GM18505 (cell line): Measurements from ENCODE around the gene MITF.

Experiments used
- ATAC-seq: cut with Tn5 transposase; IDR thresholded peaks from one replicate; pipeline ENCODE4 v1.9.1; 2021; ENCODE audit not compliant: unreplicated experiment
- POLR2A ChIP-seq: IDR thresholded peaks from 4 replicates; pipeline ENCODE4 v1.6.1; 2011; ENCODE audit warnings: borderline replicate concordance; ENCODE audit not compliant: insufficient read depth, insufficient read length; ENCODE audit errors: extremely low read depth

Gene MITF

GRCh38 chr3:69806735-69807438 lies 67.6 kb downstream of the MITF start:
- no peak for ATAC-seq
- no peak for TF ChIP-seq POLR2A

- TF ChIP-seq POLR2A = no peak
- no peak for ATAC-seq
Measured at GRCh38 chr3:69807674-69808073, 68.4 kb downstream of the MITF start.

GRCh38 chr3:69809076-69809835 lies 70.0 kb downstream of the MITF start:
- no peak for ATAC-seq
- no peak for TF ChIP-seq POLR2A

GRCh38 chr3:69811452-69812401 lies 72.5 kb downstream of the MITF start:
- no peak for TF ChIP-seq POLR2A

GRCh38 chr3:69815970-69816369 lies 76.7 kb downstream of the MITF start:
- no peak for ATAC-seq
- no peak for TF ChIP-seq POLR2A

More at GRCh38 chr3:69811452-69812401, 72.5 kb downstream of the MITF start:
- no peak for ATAC-seq

GRCh38 chr3:69817988-69818387 lies 78.7 kb downstream of the MITF start:
- no peak for TF ChIP-seq POLR2A
- no peak for ATAC-seq

- ATAC-seq = no peak
Measured at GRCh38 chr3:69819282-69819681, 80.0 kb downstream of the MITF start.

GRCh38 chr3:69821133-69821532 lies 81.9 kb downstream of the MITF start:
- TF ChIP-seq POLR2A = no peak
- ATAC-seq = no peak

More at GRCh38 chr3:69819282-69819681, 80.0 kb downstream of the MITF start:
- TF ChIP-seq POLR2A = no peak

- TF ChIP-seq POLR2A = no peak
- no peak for ATAC-seq
Measured at GRCh38 chr3:69823743-69824142, 84.5 kb downstream of the MITF start.

- TF ChIP-seq POLR2A = no peak
- no peak for ATAC-seq
Measured at GRCh38 chr3:69825446-69825845, 86.2 kb downstream of the MITF start.

GRCh38 chr3:69827127-69827526 lies 87.9 kb downstream of the MITF start:
- no peak for ATAC-seq
- no peak for TF ChIP-seq POLR2A

GRCh38 chr3:69828817-69829216 lies 89.6 kb downstream of the MITF start:
- no peak for TF ChIP-seq POLR2A
- ATAC-seq = no peak

GRCh38 chr3:69830147-69830546 lies 90.9 kb downstream of the MITF start:
- no peak for TF ChIP-seq POLR2A
- ATAC-seq = no peak
